Measurements from ENCODE around the gene NRSN1. TPM values are rescaled to one million over a fixed set of nuclear protein-coding genes. Genes with fewer than 3 reads are reported as not detected.

Gene NRSN1
- total and polyA plus RNA-seq, 4 donors = not detected

GRCh38 chr6:24152014-24152413 is 26.0 kb downstream of the NRSN1 start:
- H3K9me3 ChIP-seq (ENCODE audit: control insufficient read depth in 4 of 4, low read length in 3 of 4) = no peaks in the 10 kb centered on the region
- H3K27ac ChIP-seq (ENCODE audit: low read depth in 1 of 2, low read length in 2 of 2) = no peak overlapping the region
- WGBS = 87% methylated on average over 1 of the region's 1 CpG
- no peak for DNase-seq (ENCODE audit: low spot score)
- peaks cover 0 to 2% (median 0%) of the 10 kb centered on the region in 4 donors for H3K27me3 ChIP-seq (ENCODE audit: control insufficient read depth in 4 of 4, insufficient read depth in 4 of 4, low read length in 3 of 4)
- no peaks in the 10 kb centered on the region for H3K4me1 ChIP-seq (ENCODE audit: control insufficient read depth in 4 of 4, insufficient read depth in 4 of 4, low read length in 3 of 4)
- no peak overlapping the region for H3K4me3 ChIP-seq (ENCODE audit: low read depth in 1 of 3, low read length in 3 of 3)
- H3K9ac ChIP-seq (ENCODE audit: low read depth in 1 of 2, low read length in 2 of 2) = no peak overlapping the region
- TF ChIP-seq RAD21 (IDR thresholded peaks at IDR 0.05) (no peak), MAX (IDR thresholded peaks at IDR 0.05) (no peak), ATF3 (IDR thresholded peaks at IDR 0.05) (no peak), SP1 (IDR thresholded peaks at IDR 0.05) (no peak), FOXA2 (IDR thresholded peaks at IDR 0.05) (no peak), HNF4A (conservative IDR thresholded peaks at IDR 0.05) (no peak), CTCF (IDR thresholded peaks at IDR 0.05; ENCODE audit: low read depth, low read length, missing input control) (no peak), FOXA1 (IDR thresholded peaks at IDR 0.05) (no peak), GABPA (IDR thresholded peaks at IDR 0.05 in 1 of 2, conservative IDR thresholded peaks at IDR 0.05 in 1 of 2) (no peak), YY1 (IDR thresholded peaks at IDR 0.05) (no peak), HNF4G (IDR thresholded peaks at IDR 0.05) (no peak), ZBTB33 (IDR thresholded peaks at IDR 0.05) (no peak), TAF1 (conservative IDR thresholded peaks at IDR 0.05) (no peak), JUND (IDR thresholded peaks at IDR 0.05) (no peak), EGR1 (IDR thresholded peaks at IDR 0.05; ENCODE audit: low read depth in 2 of 2) (no peak), REST (IDR thresholded peaks at IDR 0.05) (no peak)
- H3K36me3 ChIP-seq (ENCODE audit: control insufficient read depth in 4 of 4, insufficient read depth in 3 of 4, low read depth in 1 of 4, low read length in 3 of 4) = no peaks in the 10 kb centered on the region

- no peak for DNase-seq (ENCODE audit: low spot score)
- Histone ChIP-seq H3K9ac (ENCODE audit: low read depth in 1 of 2, low read length in 2 of 2) (no peak overlapping the region), H3K4me3 (ENCODE audit: low read depth in 1 of 3, low read length in 3 of 3) (no peak overlapping the region), H3K27ac (ENCODE audit: low read depth in 1 of 2, low read length in 2 of 2) (no peak overlapping the region), H3K36me3 (ENCODE audit: control insufficient read depth in 4 of 4, insufficient read depth in 3 of 4, low read depth in 1 of 4, low read length in 3 of 4) (no peaks in the 10 kb centered on the region), H3K9me3 (ENCODE audit: control insufficient read depth in 4 of 4, low read length in 3 of 4) (no peaks in the 10 kb centered on the region), H3K4me1 (ENCODE audit: control insufficient read depth in 4 of 4, insufficient read depth in 4 of 4, low read length in 3 of 4) (no peaks in the 10 kb centered on the region), H3K27me3 (ENCODE audit: control insufficient read depth in 4 of 4, insufficient read depth in 4 of 4, low read length in 3 of 4) (peaks cover 0 to 2% (median 0%) of the 10 kb centered on the region in 4 donors)
- TF ChIP-seq TAF1 (conservative IDR thresholded peaks at IDR 0.05) (no peak), FOXA1 (IDR thresholded peaks at IDR 0.05) (no peak)
Observed at GRCh38 chr6:24154121-24154520, 28.1 kb downstream of the NRSN1 start.

Data from liver (tissue), 9 donors.